GM12878 (cell line): ENCODE results near the gene PTK7. TPM values are rescaled to one million over a fixed set of nuclear protein-coding genes. Genes with fewer than 3 reads are reported as not detected.

ENCODE experiments used
- LARP7 ChIP-seq: fragments of 450-650 bp; IDR thresholded peaks from 2 replicates; pipeline ENCODE4 v1.6.1; 2017; ENCODE audit warnings: mild to moderate bottlenecking
- PAX8 ChIP-seq: fragments of 450-650 bp; IDR thresholded peaks from 2 replicates; pipeline ENCODE4 v1.6.1; 2017; ENCODE audit warnings: mild to moderate bottlenecking, moderate library complexity
- RUNX3 ChIP-seq: IDR thresholded peaks from 2 replicates; pipeline ENCODE4 v1.6.1; 2012; ENCODE audit warnings: low read length, inconsistent platforms
- SRF ChIP-seq, 2 experiments: IDR thresholded peaks; 2 replicates each; pipeline ENCODE4 v1.6.1; 2011; ENCODE audit warnings: low read depth in 2 of 2, low read length in 2 of 2, mild to moderate bottlenecking in 1 of 2, moderate library complexity in 1 of 2
- ZZZ3 ChIP-seq: IDR thresholded peaks from 2 replicates; pipeline ENCODE4 v1.6.1; 2011; ENCODE audit warnings: low read depth; ENCODE audit not compliant: control insufficient read depth, insufficient read length
- polyA plus RNA-seq, 11 experiments: library from polyadenylated mRNA; depleted of rRNA in 4 of 11; unstranded in 6 of 11; stranded (reverse) in 5 of 11; fragments of >200 nt; fragmentation: Nextera tagmentation in 4 of 11; fragmentation: Illumina TruSeq in 1 of 11; extraction: Ambion mirVana in 4 of 11; extraction: Trizol in 1 of 11; gene quantifications; 1 replicate in 1 of 11; 2 replicates in 10 of 11; pipeline versions ENCODE4 v1.2.1 to v1.2.3, GENCODE V29; 2011 to 2016; ENCODE audit warnings: inconsistent platforms in 2 of 11, missing spikeins in 2 of 11, low read depth in 1 of 11
- total RNA-seq, 4 experiments: library from RNA; depleted of rRNA in 3 of 4; stranded (reverse); fragments of >200 nt in 3 of 4; fragmentation: Illumina TruSeq in 1 of 4; extraction: Trizol in 1 of 4; gene quantifications; 2 replicates each; pipeline versions ENCODE4 v1.2.1 to v1.2.3, GENCODE V29; 2013 to 2021
- TF ChIP-seq, protein P1 (sequence below): fragments of 450-650 bp; IDR thresholded peaks from 2 replicates; pipeline ENCODE4 v1.6.1; 2018; ENCODE audit warnings: borderline replicate concordance, mild to moderate bottlenecking; ENCODE audit not compliant: partially characterized antibody
- TF ChIP-seq, protein P2 (sequence below): fragments of 450-650 bp; IDR thresholded peaks from 2 replicates; pipeline ENCODE4 v1.6.1; 2017; ENCODE audit warnings: mild to moderate bottlenecking

The PTK7 gene
- total and polyA plus RNA-seq, 10 of the 15 experiments (the other 5 are each of a cell fraction or from before 2014, with no cell fraction given), result 0.18 to 14.4 (median 3.3) TPM; not detected in 1

DNA sequence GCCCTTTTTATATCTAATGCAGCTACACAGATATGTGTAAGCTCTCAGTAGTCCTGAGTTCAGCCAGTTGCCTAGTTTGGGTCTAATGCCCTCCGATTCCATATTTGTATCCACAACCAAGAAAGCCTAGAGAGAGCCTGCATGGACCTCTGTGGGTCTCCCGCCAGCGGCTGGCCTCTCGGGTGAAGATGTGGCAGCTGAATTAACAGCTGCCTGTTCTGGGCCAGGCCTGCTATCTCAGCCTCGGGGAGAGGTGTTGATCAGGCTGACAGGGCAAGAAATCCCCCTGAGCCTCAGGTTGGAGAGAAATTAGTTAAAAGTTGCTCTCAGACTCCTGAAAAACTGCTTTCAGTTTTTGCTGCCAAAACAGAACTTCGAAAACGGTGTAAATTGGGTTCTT lies 19.8 kb downstream of the PTK7 start (continued):
- TF ChIP-seq, protein P1, sequence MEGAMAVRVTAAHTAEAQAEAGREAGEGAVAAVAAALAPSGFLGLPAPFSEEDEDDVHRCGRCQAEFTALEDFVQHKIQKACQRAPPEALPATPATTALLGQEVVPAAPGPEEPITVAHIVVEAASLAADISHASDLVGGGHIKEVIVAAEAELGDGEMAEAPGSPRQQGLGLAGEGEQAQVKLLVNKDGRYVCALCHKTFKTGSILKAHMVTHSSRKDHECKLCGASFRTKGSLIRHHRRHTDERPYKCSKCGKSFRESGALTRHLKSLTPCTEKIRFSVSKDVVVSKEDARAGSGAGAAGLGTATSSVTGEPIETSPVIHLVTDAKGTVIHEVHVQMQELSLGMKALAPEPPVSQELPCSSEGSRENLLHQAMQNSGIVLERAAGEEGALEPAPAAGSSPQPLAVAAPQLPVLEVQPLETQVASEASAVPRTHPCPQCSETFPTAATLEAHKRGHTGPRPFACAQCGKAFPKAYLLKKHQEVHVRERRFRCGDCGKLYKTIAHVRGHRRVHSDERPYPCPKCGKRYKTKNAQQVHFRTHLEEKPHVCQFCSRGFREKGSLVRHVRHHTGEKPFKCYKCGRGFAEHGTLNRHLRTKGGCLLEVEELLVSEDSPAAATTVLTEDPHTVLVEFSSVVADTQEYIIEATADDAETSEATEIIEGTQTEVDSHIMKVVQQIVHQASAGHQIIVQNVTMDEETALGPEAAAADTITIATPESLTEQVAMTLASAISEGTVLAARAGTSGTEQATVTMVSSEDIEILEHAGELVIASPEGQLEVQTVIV, result no peak
- TF ChIP-seq PAX8 (no peak), RUNX3 (no peak), LARP7 (0 out of 2 replicates have a peak, but pooled peaks have one; percentile 24), SRF (IDR thresholded peaks at IDR 0.05; ENCODE audit: low read depth in 2 of 2, low read length in 2 of 2) (no peak), ZZZ3 (no peak)
- TF ChIP-seq, protein P2, sequence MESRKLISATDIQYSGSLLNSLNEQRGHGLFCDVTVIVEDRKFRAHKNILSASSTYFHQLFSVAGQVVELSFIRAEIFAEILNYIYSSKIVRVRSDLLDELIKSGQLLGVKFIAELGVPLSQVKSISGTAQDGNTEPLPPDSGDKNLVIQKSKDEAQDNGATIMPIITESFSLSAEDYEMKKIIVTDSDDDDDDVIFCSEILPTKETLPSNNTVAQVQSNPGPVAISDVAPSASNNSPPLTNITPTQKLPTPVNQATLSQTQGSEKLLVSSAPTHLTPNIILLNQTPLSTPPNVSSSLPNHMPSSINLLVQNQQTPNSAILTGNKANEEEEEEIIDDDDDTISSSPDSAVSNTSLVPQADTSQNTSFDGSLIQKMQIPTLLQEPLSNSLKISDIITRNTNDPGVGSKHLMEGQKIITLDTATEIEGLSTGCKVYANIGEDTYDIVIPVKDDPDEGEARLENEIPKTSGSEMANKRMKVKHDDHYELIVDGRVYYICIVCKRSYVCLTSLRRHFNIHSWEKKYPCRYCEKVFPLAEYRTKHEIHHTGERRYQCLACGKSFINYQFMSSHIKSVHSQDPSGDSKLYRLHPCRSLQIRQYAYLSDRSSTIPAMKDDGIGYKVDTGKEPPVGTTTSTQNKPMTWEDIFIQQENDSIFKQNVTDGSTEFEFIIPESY, result peak; percentile 99
